Stomach (tissue), 4 donors: Measurements from ENCODE around the gene PNPLA3.

Source experiments
- CTCF ChIP-seq, 7 experiments: fragments of 450-650 bp in 4 of 7; fragments of 200-600 bp in 3 of 7; sonication (generic) in 3 of 7; IDR thresholded peaks; one replicate each; pipeline ENCODE4 v1.5.1; 2016 to 2019; ENCODE audit warnings: antibody characterized with exemption in 7 of 7, control low read depth in 2 of 7, mild to moderate bottlenecking in 1 of 7
- EP300 ChIP-seq: sonication (generic); formaldehyde crosslinking; IDR thresholded peaks from one replicate; pipeline ENCODE4 v1.6.1; 2017; ENCODE audit warnings: antibody characterized with exemption
- POLR2AphosphoS5 ChIP-seq, 3 donors: sonication (generic); formaldehyde crosslinking; IDR thresholded peaks; one replicate each; pipeline ENCODE4 v1.6.1; 2016; ENCODE audit warnings: antibody characterized with exemption in 3 of 3

GRCh38 chr22:43941449-43941848, 17.8 kb downstream of the PNPLA3 start:
- TF ChIP-seq CTCF (IDR thresholded peaks at IDR 0.05) (no peak), POLR2AphosphoS5 (IDR thresholded peaks at IDR 0.05) (no peak), EP300 (no peak)
